Measurements from ENCODE around the gene LRRC8E. TPM values are rescaled to one million over a fixed set of nuclear protein-coding genes. Genes with fewer than 3 reads are reported as not detected.
"Not testable (repeated sequence)": the region's sequence is repeated elsewhere in the genome, so short reads cannot be mapped to it uniquely, and the experiment has no call there.

The LRRC8E gene
- polyA plus RNA-seq, 4 donors: 0.46 to 3.2 (median 2.1) TPM

GRCh38 chr19:7852851-7853769 is 35.2 kb upstream of the LRRC8E start:
- DNase-seq (ENCODE audit: low read depth in 4 of 4, low spot score in 3 of 4): peak in 2 of 4 donors; percentile 67 to 69

GRCh38 chr19:7853770-7854128 is 34.6 kb upstream of the LRRC8E start:
- DNase-seq (ENCODE audit: low read depth in 4 of 4, low spot score in 3 of 4): no peak

GRCh38 chr19:7855426-7856108 is 32.7 kb upstream of the LRRC8E start:
- DNase-seq (ENCODE audit: low read depth in 4 of 4, low spot score in 3 of 4): no peak

DNA sequence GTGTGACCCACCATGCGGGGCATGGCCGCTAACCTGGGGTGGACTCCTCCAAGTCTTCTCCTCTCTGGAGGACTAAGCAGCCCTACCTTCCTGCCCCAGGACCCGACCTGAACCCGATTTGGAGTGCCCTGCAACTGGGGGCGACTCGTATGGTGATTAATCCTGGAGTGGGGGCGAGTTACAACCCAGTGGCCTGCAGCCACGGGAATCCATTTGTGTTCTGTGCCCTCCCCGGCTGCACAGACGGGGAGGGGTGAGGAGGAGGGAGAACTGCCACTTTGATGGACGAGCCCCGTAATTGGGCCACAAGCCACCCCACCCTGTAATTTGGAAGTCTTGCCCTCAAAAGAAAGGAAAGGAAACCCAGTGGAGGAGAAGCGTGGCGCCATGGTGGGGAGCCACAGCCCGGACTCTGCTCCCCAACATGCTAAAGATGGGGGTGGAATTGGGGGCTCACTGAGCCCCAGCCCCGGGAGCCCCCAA is 32.2 kb upstream of the LRRC8E start:
- DNase-seq (ENCODE audit: low read depth in 4 of 4, low spot score in 3 of 4): no peak

GRCh38 chr19:7856679-7857663 is 31.3 kb upstream of the LRRC8E start:
- DNase-seq (ENCODE audit: low read depth in 4 of 4, low spot score in 3 of 4): no peak

DNA sequence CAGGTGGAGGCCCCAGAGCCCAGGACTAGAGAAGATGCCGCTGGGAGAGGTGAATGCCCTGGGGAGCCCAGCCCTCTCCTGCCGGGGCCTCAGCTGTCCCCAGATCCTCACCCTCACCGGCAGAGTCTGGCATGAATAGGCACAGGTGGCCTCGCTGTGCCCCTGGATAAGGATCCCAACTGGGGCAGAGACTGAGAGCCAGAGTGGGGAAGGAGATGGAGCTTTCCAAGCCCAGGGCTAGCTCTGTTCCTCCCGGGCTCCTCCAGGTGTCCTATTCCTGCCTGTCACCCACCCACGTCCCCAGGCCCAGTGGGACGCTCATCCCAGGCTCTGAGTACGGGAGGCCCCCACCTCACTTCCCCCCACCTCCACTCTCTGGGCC is 30.6 kb upstream of the LRRC8E start:
- no peak for DNase-seq (ENCODE audit: low read depth in 4 of 4, low spot score in 3 of 4)

GRCh38 chr19:7858109-7858770 is 30.1 kb upstream of the LRRC8E start:
- no peak for DNase-seq (ENCODE audit: low read depth in 4 of 4, low spot score in 3 of 4)

DNA sequence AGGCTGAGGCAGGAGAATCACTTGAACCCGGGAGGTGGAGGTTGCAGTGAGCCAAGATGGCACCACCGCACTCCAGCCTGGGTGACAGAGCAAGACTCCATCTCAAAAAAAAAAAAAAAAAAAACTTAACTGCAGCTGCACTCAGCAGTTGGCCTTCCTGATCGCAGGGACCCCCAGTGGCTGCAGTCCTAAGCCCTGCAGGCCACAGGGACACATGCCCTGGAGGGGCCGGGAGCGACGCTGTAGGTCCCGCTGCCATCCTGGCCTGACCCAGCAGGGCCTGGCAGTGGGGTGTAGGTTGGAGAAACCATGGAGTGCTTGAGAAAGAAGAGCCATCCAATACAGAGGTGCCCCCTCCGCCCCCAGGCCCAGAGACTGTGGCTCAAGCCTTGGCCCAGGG is 29.2 kb upstream of the LRRC8E start:
- not testable (repeated sequence) for DNase-seq (ENCODE audit: low read depth in 4 of 4, low spot score in 3 of 4)

DNA sequence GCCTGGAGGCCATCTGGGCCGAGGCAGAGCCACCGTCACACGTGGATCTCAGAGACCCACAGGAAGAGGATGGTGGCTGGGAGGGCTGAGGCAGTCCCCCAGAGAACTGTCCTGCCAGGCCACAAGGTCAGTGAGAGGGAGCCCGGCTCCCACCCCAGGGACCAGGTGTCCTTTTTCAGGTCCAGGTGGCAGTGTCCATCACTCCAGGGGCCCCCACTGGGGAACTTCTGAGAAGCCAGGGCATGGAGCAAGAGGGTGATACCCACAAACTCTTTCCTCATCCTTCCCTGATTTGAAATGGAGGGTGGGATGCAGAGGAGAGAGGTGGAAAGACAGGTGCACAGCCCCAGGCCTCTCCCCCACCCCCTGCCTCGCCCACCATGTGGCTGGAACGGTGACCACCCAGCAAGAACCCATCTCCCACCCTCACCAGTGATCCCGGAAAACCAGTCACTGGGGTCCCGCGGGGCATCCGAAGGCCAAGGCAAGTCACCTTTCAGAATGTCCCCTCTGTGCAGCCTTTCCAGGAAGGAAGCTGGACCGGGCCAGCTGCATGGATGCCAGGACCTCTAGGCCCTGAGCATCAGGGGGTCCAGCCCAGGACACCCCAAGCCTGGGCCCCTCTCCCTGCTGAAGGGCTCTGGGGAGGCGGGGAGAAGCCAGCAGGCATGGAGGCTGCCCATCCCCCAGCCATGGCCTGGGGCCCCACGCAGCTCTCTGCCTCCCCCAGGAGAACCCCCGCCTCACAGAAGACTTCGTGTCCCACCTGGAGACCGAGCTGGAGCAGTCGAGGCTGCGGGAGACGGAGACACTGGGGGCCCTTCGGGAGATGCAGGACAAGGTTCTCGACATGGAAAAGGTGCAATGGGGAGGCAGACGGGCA is 28.2 kb upstream of the LRRC8E start:
- no peak for DNase-seq (ENCODE audit: low read depth in 4 of 4, low spot score in 3 of 4)

- no peak for DNase-seq (ENCODE audit: low read depth in 4 of 4, low spot score in 3 of 4)
Observed at GRCh38 chr19:7860714-7861618, 27.3 kb upstream of the LRRC8E start.

GRCh38 chr19:7861619-7862412 is 26.5 kb upstream of the LRRC8E start:
- DNase-seq (ENCODE audit: low read depth in 4 of 4, low spot score in 3 of 4): no peak

DNA sequence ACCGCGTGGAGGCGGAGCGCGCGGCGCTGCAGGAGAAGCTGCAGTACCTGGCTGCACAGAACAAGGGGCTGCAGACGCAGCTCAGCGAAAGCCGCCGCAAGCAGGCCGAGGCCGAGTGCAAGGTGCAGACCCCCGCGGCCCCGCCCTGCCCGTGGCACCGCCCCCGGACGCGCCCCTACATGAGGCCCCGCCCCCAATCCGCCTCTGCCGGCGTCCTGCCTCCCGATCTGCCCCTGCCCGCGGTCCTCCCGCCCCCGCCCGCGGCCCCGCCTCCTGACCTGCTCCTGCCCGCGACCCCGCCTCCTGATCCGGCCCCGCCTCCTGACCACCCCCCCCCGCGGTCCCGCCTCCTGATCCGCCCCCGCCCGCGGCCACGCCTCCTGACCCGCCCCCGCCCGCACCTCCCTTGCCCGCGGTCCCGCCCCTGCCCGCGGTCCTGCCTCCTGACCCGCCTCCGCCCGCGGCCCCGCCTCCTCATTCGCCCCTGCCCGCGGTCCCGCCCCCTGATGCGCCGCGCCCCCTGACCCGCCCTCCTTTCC is 25.8 kb upstream of the LRRC8E start:
- peak in 1 of 4 donors; percentile 44 for DNase-seq (ENCODE audit: low read depth in 4 of 4, low spot score in 3 of 4)

DNA sequence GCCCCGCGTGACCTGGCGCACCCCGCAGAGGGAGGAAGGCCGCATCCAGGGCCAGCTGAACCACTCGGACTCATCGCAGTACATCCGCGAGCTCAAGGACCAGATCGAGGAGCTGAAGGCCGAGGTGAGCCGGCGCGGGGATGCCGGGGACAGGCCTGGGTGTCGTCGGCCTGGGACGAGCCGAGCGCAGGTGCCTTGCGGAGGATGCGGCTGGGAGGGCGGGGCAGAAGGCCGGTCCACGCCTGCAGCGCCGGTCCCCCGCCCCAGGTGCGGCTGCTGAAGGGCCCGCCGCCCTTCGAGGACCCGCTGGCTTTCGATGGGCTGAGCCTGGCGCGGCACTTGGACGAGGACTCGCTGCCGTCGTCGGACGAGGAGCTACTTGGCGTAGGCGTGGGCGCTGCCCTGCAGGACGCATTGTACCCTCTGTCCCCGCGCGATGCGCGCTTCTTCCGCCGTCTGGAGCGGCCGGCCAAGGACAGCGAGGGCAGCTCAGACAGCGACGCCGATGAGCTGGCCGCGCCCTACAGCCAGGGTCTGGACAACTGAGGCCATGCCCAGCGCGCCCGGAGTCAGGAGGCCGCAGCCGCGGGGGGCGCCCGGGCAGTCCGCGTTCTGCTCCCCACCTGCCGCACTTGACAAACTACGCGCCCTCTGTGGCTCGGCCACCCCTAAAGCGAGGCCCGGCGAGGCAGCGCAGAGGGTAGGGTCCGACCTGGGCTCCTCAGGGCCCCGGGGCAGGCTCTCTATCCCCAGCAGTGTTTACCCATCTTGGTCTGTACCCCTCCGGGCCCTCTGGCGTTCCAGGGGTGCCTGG is 24.9 kb upstream of the LRRC8E start:
- no peak for DNase-seq (ENCODE audit: low read depth in 4 of 4, low spot score in 3 of 4)

- DNase-seq (ENCODE audit: low read depth in 4 of 4, low spot score in 3 of 4): no peak
Observed at GRCh38 chr19:7863971-7864689, 24.2 kb upstream of the LRRC8E start.

GRCh38 chr19:7864690-7865074 is 23.6 kb upstream of the LRRC8E start:
- DNase-seq (ENCODE audit: low read depth in 4 of 4, low spot score in 3 of 4): no peak

Data from left renal pelvis (tissue), 4 donors.